ENCODE measurements around the gene RASD1. TPM values are rescaled to one million over a fixed set of nuclear protein-coding genes. Genes with fewer than 3 reads are reported as not detected.

Gene RASD1

Small RNA genes within 50 kb of the gene (small RNA-seq; reads per million reads assigned to genes)
- not detected for gene RF00019 (ENCODE audit: insufficient read depth)
